NCI-H2029 (cell line): ENCODE data around the gene FGD4.

ENCODE experiments used
- DNase-seq: peaks from one replicate; lab custom pipeline; 2025; lab: John Stamatoyannopoulos, UW

FGD4 gene

GRCh38 chr12:32407795-32408194 lies 8.4 kb downstream of the FGD4 start:
- no peak for DNase-seq

DNA sequence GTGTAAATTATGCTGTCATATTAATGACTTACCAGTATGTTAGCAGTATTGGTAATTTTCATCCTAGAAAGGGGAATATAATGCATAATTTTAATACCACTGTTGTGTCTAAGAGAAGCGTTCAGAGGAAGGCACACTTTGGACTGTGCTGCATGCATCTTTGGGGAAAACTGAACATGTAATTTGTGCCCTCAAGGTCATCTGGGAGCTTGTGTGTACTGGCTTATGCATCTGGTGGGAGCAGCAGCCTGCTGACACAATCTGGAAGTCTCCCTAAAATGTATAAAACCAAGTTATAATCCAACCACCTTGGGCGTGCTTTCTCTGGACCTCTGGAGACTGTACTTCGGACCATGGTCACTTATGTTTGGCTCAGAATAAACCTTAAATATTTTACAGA lies 14.1 kb downstream of the FGD4 start:
- DNase-seq, result no peak

- DNase-seq, result no peak
Observed at GRCh38 chr12:32418221-32418620, 18.9 kb downstream of the FGD4 start.

GRCh38 chr12:32418903-32419519 lies 19.7 kb downstream of the FGD4 start:
- DNase-seq, result no peak

GRCh38 chr12:32419520-32419960 lies 20.2 kb downstream of the FGD4 start:
- no peak for DNase-seq

DNA sequence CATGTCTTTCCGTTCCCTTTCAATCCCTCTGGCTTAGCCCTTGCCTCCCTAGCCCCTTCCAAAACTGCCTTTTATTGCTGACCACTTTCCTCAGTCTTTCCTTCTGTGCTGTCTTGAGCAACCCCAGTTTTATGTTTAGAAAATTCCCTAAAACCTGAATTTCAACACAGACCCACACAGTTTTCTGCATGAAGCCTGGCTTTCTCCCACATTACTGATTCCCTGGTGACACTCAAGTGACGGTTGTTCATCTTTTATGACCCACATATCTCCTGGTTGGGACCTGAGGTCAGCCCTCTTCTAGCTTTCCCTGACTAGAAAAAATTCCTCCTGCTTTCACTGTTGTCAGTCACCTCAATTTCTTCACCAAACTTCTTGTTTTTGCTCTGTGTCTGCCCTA lies 21.0 kb downstream of the FGD4 start:
- no peak for DNase-seq

DNA sequence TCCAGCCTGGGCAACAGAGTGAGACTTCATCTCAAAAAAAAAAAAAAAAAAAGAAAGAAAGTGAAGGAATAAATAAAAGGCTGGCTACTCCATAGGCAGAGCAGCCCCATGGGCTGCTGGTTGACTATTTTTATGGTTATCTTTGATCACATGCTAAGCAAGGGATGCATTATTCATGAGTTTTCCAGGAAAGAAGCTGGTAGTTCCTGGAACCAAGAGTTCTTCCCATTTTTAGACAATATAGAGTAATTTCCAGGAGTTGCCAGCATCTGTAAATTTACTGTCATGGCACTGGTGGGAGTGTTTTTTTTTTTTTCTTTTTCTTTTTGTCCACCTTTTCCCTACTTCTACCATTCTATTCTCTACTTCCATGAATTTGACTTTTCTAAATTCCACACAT lies 24.2 kb downstream of the FGD4 start:
- DNase-seq, result no peak

DNA sequence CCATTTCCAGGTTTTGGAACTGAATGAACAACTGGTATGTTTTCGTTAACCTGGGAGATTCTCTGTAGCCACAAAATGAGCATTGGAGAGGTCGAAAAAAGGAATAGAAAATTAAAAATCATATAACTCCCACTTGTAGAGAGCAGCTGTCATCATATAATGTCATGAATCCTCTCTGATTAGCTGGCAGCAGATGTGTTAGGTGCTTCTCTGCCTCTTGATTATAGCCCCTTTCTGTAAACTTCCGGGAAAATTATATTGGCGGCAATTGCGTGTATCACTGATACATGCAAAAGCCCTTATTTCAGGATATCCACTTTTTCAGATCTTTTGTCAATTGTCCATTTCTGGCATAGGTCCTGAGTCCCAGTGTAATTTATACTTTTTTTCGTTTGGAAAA lies 31.7 kb downstream of the FGD4 start:
- peak; percentile 24 for DNase-seq

DNA sequence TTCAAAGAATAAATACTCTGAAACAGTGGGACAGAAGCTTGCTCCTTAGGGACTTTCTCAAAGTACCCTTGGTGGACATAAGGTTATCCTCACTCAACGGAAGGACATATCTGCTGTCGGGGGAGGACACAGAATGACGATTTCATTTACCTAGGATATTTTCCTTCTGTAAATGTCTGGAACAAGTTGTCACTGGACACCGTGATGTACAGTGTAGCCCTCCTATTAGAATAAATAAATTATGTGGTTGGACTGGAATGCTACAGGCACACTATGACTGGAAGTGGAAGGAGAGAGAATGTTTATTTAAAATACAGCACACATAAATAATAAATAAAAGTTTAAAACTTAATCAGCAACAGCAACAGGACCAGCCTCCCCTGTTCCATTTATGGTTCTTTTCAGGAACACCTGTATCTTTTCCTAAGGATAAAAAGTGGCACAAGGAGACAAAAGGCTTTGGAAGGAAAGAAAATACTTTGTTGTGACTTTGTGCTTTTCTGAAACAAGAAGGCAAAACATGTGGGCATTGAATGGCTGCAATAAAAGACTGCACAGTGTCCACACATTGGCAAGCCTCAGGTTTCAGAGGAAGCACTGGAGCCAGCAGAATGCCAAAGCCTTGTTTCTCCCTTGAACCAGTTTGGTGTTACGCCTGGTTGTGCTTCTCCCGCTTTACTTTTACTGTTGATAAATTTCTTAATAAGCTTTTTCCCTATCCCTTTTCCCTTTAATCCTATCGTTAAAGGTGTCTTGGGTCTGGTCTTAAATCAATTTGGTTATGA lies 36.8 kb downstream of the FGD4 start:
- DNase-seq, result peak; percentile 27

- no peak for DNase-seq
Observed at GRCh38 chr12:32437095-32437515, 37.7 kb downstream of the FGD4 start.

GRCh38 chr12:32440120-32440865 lies 40.9 kb downstream of the FGD4 start:
- DNase-seq, result no peak

DNA sequence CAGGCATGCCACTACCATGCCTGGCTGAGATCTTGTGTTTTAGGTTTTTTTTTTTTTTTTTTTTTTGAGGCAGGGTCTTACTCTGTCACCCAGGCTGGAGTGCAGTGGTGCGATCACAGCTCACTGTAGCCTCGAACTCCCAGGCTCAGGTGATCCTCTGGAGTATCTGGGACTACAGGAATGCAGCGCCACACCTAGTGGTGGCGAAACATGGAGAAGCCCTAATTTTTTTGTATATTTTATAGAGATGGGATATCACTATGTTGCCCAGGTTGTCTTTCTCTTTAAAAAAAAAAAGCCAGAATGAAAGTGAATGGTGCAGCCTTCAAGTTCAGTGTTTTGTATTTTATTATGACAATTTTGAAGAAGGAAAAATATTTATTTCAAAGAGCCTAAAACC lies 44.1 kb downstream of the FGD4 start:
- DNase-seq, result no peak

- peak; percentile 25 for DNase-seq
Observed at GRCh38 chr12:32444895-32445294, 45.5 kb downstream of the FGD4 start.

DNA sequence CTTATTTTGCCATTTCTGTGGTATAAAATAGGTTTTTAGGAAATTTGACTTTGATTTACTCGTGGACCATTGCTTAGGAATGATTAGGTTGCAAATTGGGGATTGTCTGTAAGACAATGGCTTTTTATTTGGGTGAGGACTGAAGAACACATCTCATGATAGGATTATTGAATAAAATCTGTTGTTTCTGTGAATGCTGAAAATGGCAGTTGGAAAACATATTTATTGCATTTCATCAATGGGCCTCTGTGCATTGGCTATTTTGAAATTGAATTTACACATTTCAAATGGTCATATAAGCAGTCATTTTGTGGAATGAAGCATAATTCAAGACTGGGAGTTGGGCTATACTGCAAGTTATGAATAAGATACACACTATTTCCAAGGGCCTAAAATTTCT lies 46.0 kb downstream of the FGD4 start:
- no peak for DNase-seq

- DNase-seq, result no peak
Observed at GRCh38 chr12:32446316-32447119, 47.2 kb downstream of the FGD4 start.

GRCh38 chr12:32448586-32448985 lies 49.2 kb downstream of the FGD4 start:
- no peak for DNase-seq

- DNase-seq, result no peak
Observed at GRCh38 chr12:32450363-32450762, 51.0 kb downstream of the FGD4 start.

DNA sequence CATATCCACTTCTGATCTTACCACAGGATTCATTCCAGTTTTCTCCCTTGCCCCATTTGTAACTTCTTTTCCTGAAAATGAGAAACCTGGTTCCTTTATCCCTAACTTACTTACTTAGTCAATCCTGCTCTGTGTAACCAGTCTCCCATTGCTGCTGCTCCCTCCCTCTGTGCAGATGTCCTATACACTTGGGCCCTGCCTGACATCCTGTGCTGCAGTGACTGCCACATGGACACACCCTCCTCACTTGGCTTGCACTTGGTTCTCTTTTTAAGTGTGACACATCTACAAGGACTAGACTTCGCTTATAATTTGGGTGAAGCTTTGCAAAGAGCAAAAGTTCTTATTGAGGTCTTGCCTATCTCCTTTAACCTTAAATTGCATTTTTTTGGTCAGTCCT lies 51.4 kb downstream of the FGD4 start:
- DNase-seq, result no peak

DNA sequence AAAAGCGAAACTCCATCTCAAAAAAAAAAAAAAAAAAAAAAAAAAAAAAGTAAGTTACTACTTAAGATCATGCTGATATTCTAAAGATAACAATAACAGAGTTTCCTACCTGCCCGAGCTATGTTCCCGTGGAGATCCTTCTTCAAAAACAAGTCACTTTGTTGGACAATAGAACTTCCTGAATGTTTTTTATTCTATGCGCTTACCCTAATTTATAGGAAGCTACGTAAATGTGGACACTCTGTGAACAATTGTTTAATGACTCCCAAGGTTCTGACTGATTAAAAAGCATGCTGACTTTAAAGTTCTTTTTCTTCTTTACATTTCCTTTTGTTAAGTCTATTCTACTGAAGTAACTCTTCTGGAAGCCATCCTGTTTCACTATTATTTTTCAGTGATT lies 52.5 kb downstream of the FGD4 start:
- no peak for DNase-seq

GRCh38 chr12:32454075-32454474 lies 54.7 kb downstream of the FGD4 start:
- DNase-seq, result no peak

- DNase-seq, result no peak
Observed at GRCh38 chr12:32454866-32455265, 55.5 kb downstream of the FGD4 start.

DNA sequence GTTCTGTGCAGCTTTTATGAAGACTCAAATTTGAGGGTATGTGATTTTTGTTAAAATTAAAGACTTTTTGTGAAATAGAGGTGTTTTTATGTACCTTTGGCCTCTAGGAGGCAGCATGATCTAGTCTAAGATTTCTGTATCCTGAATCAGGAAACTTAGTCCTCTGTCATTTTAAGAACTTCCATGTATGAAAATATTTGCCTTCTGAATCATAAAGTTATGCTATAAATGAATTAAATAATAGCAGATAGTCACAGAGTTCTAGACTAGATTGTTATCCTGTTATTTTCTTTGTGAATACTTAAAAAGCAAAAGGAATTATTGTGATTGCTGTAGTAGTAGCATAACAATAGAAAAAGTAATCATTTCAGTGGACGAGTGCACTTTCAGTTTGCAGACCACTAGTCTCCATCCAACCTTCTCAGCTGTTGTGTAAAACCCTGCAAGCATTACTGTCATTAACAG lies 56.3 kb downstream of the FGD4 start:
- DNase-seq, result peak; percentile 68
